Stimulated activated CD4-positive, alpha-beta T cell treated with anti-CD3 and anti-CD28 coated beads, Interleukin-4, amount 100 ng/mL, for 4 hours (primary cell): ENCODE data around the gene TNFRSF19.
"Not testable (repeated sequence)": the region's sequence is repeated elsewhere in the genome, so short reads cannot be mapped to it uniquely, and the experiment has no call there.

Source experiments
- DNase-seq, 2 experiments: peaks; one replicate each; pipeline ENCODE4 v3.0.0-alpha.2; 2020

TNFRSF19 gene, protein sequence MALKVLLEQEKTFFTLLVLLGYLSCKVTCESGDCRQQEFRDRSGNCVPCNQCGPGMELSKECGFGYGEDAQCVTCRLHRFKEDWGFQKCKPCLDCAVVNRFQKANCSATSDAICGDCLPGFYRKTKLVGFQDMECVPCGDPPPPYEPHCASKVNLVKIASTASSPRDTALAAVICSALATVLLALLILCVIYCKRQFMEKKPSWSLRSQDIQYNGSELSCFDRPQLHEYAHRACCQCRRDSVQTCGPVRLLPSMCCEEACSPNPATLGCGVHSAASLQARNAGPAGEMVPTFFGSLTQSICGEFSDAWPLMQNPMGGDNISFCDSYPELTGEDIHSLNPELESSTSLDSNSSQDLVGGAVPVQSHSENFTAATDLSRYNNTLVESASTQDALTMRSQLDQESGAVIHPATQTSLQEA

DNA sequence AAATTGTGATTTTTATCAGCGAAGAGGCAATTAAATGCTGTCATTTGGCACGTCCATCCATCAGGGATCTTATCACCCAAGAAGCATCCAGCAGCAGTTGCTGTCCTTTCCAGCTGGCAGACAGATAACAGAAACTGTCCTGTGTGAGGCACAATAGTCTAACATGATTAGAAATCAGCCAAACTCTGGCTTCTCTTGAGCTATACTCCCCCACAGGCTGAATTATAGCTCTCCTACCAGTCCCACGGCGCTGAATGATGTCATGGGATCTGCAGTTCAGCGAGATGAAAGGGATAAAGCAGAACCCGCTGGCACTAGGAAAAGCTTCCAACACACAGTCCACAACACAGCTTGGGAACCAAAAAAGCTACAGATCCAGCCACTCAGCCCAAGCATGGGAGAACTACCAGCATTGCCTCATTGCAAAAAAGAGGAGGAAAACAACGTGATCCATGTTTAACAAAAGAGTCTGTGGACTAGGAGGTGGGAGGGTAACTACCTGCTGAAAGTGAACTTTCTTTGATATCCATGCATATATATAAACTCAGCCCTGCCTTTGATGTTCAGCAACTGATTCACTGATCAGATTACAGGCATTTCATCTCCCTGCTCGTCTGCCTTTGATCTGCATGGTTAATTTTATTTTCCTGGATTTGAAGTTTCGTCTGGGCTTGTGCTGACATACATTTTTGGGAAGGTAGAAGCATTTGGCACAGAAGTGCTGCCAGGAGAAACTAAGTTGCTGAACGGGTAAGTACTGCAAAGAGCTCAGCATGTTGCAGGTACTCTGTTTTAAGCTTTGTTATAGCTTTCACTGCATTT, at the start of gene TNFRSF19:
Gene TNFRSF19, plus strand, starts transcription at position 314 of the 822 bp plus-strand sequence. CDS start 19,772 bp downstream, outside the sequence.
- no peak for DNase-seq

DNA sequence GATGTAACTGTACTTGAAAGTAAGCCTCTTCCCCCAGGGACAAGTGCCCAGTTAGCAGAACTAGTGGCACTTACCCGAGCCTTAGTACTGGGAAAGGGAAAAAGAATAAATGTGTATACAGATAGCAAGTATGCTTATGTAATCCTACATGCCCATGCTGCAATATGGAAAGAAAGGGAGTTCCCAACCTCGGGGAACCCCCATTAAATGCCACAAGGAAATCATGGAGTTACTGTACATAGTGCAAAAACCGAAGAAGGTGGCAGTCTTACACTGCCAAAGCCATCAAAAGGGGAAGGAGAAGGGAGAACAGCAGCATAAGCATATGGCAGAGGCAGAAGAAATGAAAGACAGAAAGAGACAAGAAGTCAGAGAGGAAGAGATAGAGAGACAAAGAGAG, 40.3 kb upstream of the TNFRSF19 start:
- not testable (repeated sequence) for DNase-seq

DNA sequence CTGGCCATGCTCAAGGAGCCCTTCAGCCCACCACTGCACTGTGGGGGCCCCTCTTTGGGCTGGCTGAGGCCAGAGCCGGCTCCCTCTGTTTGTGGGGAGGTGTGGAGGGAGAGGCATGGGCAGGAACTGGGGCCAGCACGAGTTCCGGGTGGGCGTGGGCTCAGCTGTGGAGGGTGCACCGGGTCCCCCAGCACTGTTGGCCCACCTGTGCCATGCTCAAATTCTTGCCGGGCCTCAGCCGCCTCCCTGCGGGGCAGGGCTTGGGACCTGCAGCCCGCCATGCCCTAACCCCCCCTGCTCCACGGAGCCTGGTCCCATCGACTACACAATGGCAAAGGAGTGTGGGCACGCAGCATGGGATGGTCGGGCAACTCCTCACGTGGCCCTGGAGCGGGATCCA, 38.8 kb upstream of the TNFRSF19 start:
- DNase-seq = no peak

DNA sequence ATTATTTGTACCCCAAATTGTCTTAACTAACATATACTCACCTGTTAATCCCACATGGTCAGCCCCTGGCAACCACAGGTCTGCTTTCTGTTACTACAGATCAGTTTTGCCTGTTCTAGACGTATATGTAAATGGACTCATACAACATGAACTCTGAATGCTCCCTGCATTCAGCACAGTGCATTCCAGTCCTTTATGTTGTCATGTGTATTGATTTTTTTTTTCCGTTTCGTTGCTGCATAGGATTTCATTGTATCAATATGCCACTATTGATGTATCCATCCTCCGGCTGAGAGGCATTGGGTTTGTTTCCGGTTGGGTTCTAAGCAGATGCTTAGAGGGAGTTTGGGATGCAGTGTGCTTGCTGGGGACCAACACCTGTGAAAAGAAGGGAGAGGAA, 36.1 kb upstream of the TNFRSF19 start:
- no peak for DNase-seq

DNA sequence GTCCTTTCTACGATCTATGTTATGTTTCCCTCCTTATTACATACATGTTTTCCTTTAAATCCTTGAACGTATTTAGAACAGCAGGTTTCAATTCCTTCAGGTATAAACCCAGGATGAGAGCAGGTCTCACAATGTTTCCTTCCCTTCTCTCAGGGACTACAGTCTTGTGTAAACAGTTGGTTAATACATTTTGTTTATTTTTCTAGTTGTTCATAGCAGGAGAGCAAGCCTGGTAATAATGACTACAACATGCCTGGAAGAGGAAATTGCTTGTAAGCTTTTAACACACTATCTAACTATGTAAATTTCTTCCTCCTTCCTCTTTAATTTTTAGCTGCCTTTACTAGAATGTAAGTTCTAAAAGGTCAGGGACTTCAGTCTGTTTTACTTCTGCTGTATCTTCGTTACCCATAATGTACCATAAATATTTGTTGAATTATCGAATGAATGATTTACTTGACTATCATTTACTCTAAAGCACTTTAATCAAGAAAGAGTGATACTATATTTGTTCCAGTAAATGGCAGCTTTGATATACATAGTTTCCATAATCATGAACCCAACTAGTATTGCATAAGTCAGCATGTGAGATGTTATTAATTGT, 28.9 kb upstream of the TNFRSF19 start:
- DNase-seq = no peak

DNA sequence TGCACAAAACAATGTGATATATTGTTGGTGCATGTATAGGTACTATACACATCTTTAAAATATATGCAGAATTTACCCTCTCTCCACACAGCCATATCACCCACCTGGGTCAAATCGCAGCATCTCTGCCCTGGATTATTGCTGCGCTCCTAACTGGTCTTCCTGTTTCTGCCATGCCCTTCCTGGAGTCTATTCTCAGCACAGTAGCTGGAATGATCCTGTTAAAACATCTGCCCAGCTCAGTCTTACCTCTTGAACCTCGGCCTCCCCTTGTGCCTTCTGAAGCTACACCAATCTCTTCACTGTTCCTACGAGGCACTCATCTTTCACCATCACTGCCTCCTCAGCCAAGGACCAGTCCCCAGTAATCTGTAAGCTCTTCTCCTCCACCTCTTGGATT, 25.5 kb upstream of the TNFRSF19 start:
- no peak for DNase-seq

DNA sequence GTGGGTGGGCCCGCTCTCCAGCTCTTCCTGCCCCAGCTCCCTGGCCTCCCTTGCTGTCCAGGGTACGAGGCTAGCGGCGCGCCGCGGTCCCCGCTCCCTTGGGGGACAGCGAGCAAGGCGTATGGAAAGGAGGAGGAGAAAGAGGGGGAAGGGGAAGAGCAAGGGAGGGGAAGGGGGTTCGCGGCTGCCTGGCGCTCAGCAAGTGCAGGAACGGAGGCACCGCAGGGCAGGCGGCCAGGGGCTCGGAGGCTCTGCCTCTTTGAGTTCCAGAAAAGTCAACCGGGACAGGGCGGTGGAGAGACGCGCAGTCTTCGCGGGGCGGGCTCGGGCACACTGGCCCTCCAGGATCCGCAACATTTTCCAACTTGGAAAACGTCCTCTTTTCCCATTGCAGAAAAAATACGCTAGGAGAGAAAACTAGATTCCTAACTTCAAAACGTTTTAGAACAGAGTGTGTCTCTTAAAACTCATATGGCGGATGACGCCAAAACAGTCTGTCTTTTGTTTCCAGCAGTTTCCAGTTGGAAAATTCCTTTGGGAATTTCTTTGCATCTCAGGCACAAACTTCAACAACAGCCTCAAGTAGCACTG, 23.1 kb upstream of the TNFRSF19 start:
- DNase-seq = no peak

DNA sequence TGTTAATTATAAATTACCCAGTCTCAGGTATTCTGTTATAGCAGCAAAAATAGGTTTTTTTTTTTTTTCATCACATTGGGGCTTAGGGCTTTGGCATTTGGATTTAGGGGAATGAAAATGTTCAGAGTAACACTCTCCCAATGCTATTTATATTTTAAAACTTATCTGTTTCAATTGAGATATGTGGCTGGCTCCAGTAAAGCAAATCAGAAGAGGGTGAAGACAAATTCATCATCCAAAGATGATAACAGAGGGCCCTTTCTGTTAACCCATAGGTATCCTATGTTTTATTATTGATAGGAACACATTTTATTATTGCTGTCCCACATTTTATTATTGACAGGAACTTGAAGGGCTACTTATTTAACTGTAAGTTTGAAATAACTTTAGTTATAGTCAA, 20.5 kb upstream of the TNFRSF19 start:
- no peak for DNase-seq

DNA sequence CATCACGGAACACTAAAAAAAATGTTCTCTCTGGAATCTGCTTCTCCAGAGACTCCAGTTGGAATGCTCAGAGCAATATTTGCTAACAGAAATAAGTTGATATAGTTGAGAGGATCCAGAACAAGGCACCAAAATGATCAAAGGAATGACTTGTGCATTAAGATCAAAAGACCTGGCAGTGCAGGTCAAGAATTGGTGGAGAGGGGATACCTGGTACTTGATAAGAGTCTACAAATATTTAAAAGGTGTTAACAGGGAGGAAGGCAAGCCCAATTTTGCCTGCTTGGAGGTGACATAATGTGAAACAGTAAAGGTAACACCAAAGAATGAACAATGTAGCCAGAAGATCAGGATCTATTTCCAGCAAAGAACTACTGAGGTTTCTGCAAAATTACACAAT, 20.0 kb upstream of the TNFRSF19 start:
- no peak for DNase-seq

DNA sequence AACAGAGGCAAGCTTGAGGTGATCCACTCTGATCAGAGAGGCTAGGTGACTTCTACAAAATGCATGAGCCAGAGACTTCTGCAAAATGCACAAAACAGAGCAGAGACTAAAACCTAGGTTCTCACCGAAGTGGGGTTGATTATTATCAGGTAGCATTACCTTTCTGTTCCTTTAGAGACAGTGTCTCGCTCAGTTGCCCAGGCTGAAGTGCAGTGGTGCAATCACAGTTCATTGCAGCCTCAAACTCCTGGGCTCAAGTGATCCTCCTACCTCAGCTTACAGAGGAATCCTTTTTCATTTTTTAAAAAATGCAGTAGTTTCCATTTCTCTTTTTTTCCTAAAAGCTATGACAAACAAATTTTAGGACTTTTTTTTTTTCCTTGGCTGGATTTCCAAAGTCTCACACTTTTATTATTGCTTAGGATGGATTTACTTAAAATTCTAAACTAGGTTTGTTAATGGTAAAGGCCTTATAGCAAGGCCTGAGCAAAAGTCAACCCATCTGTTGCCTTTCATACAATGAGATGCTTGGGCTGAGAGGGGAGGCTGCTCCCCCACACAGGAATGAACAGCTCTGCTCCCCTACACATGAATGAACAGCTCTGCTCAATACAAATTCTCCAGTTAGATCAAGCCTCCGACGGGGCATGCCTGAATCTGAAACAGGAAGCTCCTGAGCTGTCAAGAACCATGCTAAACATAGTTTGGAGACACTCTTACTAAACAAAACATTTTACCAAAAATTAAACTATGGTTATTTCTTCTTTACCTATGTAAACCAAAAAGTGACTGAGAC, 18.8 kb upstream of the TNFRSF19 start:
- no peak for DNase-seq

DNA sequence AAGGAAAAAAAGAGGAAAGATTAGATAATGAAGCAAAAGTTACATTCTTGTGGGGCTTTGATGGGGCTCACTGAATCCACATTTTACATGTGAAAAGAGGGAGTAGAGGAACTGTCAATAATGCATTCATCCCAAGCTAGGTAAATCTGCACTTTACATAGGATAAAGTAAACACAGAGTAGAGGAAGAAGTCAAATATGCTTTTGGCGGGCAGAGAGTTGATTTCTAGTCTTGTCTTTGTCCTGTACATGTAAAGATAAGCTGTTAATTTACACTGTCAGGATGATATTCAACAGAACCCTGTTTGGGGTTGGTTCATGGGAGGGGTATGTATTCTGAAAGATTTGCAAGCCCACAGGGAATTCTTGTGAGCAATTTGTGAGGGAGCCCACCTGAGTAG, 18.0 kb upstream of the TNFRSF19 start:
- DNase-seq = no peak

DNA sequence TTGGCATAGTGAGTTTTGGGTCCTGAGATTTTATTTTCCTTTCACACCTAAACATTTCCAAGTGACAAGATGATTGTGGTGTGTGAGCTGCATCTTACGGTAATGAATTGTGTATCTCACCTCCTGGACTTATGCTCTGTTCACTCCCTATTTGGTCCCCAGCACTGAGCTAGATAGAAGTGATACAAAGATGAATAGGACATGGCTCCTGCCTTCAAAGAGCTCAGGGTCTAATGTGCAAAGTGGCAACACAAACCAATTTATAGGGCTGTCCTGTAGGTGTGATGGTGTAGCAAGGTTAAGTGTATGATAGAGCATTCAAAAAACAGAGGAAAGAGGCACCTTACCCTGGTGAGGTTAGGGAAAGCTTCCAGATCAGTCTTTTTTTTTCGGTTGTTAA, 17.6 kb upstream of the TNFRSF19 start:
- DNase-seq = no peak

DNA sequence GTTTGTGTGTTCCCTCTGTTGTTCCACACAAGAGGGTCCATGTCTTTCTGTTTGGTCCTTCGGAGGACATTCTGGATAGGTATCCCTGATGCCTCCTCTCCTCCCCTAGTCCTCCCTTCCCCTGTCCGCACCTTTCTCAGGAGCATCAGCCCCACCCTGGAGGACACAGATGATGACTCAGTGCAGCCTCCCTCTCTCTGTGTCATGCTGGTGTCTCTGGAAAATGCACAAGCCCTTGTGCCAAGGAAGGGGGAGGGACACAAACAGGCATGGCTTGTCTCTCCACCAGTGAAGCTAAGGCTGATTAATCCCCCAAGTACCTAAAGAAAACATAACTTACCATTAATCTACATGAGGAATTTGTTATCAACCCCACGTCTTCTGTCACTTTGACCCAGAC, 16.2 kb upstream of the TNFRSF19 start:
- no peak for DNase-seq

DNA sequence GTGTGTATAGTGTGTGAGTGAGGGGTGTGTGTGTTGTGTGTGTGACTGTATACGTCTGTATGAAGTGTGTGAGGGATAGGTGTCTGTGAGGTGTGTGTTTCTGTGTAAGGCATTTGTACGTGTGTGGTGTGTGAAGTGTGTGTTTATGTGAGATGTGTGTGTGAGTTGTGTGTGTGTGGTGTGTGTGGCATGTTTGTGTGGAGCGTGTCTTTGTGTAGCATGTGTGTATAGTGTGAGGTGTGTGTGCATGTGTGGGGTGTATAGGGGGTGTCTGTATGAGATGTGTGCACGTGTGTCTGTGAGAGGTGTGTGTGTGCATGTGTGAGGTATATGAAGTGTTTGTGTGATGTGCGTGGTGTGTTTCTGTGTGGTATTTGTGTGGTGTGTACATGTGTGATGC, 13.2 kb upstream of the TNFRSF19 start:
- DNase-seq = no peak

DNA sequence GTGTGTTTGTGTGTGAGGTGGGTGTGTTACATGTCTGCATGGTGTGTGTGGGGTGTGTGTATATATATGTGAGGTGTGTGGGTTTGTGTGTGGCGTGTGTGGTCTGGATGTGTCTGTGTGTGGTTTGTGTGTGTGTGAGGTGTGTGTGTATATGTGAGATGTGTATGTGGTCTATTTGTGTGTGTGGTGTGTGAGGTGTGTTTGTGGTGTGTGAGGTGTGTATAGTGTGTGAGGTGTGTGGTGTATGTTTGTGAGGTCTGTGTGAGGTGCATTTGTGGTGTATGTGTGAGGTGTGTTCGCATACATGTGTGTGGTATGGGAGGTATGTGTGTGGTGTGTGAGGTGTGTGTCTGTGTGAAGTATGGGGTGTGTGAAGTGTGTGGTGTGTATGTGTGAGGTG, 12.5 kb upstream of the TNFRSF19 start:
- no peak for DNase-seq

DNA sequence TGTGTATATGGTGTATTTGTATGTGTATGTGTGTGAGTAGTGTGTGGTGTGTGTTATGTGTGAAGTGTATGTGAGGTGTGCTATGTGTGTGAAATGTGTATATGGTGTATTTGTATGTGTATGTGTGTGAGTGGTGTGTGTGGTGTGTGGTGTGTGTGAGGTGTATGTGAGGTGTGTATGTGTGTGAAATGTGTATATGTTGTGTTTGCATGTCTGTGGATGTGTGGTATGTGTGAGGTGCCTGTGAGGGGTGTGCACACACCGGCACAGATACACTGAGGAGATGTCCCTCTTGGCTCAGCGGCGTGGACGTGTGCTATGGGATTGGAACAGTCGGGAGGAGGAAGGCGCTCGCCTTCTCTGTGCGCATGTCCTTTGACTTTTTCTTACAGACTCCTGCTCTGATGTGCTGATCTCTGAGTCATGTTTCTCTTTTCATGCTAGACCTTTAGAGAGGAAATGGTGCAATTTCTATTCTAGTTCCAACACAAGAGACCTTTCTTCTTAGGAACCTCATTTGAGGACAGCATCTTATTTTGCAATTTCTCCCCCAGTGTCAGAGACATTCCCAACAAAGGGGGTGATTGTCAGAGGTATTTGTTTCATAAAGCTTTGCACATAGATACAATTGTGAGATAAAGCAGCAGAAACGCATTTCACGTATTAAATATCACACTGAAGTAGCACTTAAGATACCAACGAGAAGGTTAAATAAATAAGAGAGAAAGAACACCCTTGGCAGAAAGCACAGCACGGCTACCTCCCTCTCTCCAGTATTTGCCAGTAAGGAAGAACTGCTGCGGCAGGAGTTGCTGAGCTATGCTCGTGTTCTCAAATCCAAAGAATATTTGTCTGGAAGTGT, 11.3 kb upstream of the TNFRSF19 start:
- DNase-seq = no peak

DNA sequence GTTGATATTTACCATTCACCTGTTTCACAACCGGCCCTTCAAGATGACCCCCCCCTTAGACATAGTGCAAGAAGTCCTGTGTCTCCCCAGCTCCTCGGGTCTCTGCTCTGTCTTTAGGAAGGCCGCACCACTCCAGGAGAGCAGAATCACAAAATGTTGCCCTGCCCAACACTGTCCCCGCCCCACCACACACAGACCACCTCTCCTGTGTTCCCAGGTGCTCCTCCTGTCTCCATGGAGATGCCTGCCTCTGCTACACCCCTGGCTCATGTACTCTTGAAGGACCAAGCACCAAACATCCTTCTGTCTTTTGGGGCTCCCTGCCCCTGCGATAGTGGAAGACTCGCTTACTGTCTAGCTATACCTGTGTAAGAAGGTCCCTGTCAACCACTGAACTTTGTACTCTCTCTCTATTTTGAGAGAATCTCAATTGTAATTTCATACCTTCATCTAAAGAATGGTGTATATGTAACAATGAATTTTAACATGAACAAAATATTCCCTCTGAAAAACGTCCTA, 9.6 kb upstream of the TNFRSF19 start:
- DNase-seq = no peak

DNA sequence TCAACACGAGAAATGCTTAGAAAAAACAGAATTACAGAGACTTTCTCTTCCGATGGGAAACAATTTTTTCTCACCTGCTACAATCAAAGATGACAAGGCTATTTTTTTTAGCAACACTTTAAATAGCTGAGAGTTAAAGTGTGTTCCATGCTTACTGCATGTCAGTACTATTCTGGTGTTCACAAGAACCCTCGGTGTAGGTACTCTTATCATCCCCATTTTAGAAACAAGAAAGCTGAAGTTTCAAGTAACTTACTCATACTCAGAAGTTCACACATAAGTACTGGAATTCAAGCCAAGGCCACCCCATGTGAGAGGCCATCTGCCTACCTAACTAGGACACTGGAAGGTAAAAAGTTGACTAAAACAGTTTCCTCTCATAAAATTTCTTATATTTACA, 9.0 kb upstream of the TNFRSF19 start:
- no peak for DNase-seq

DNA sequence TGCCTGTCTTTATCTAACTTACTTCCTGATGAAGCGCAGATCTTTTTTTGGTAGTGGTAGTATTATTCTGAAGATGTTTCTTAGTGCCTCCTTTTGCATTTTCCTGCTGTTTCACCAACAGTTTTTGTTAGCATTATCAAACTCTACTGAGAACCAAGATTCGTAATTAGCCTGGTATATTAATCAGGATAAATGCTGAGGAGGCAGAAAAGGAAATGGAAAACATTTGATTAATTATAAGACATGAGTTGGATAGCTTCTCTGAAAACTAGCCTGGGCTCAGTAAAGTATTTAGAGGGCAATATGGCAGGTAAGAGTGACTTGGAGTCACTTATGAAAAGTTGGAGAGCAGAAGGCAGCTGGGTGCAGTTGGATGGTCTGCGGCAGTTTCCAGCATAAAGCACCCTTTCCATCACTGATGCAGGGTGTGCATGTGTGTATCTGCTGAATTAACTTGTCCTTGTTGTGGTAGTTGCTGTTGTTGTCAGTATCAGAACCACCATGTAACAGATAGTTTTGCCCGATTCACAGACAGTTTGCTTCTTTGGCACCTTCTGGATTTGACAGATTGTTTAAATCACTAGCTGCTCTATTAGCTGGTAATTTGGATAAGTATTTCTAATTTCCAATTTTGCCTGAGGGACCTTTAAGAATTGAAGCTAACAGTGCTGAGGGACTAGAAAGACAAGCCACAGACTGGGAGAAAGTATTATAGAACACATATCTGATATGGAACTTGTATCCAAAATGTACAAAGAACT, 6.9 kb upstream of the TNFRSF19 start:
- no peak for DNase-seq

DNA sequence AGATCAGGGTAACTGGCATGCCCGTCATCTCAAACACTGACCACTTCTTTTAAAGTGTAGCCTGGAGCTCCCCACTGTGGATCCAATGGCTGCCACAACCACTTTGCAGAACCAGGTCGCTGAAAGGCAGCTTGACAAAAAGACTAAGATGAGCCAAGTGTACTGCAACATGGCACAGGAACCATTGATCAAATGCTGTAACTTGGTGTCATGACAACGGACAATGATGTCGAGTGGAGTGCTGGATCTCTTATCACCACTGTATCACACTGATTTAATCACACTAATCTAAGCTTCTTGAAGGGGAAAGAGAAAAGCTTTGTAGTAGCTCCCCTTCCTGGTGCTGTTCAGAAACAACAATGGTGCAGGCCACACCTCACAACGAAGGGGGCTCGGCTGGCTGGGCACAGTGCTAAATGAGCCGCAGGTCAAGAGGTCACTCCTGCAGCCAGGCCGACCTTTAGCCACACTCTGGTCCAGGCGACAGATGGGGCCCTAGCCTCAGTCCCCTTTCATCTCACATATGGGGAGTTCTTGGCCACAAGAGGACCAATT, 2.2 kb upstream of the TNFRSF19 start:
- DNase-seq = no peak
